ENCODE measurements around the gene SAP130.
"Not testable (repeated sequence)": the region's sequence is repeated elsewhere in the genome, so short reads cannot be mapped to it uniquely, and the experiment has no call there.

SAP130 gene

DNA sequence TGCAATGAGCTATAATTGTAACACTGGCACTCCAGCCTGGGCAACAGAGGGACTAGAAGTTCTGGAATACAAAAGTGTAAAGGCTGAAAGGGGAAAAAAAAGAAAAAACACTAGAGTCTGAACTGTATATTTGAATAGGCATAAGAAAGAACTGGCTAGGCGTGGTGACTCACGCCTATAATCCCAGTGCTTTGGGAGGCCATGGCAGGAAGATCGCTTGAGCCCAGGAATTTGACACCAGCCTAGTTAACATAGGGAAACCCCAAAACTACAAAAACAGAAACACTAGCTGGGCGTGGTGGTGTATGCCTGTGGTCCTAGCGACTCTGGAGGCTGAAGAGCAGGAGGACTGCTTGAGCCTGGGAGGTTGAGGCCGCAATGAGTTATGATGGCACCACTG lies 70.6 kb downstream of the SAP130 start:
- DNase-seq (ENCODE audit: low read depth), result no peak
- H3K4me3 ChIP-seq (ENCODE audit: low read depth, low read length), result no peak overlapping the region

DNA sequence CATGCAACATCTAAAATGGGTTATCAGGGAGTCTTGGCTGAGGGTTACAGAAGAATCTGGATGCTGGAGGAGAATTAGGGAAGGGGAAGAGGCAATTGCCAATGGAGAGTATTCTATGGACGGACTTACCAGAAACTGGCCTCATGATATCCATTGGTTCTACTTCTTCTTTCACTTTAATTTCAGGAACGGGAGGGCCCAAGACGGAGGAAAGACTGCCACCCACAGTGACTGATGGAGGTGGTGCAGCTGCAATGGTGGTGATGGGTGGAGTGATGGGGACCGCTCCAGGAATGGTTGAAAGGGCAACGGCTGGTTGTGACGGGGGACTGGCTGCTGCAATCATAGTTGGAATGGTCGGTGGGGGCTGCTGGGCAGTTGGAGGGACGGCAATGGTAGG lies 73.0 kb downstream of the SAP130 start:
- DNase-seq (ENCODE audit: low read depth), result no peak
- no peak overlapping the region for H3K4me3 ChIP-seq (ENCODE audit: low read depth, low read length)

DNA sequence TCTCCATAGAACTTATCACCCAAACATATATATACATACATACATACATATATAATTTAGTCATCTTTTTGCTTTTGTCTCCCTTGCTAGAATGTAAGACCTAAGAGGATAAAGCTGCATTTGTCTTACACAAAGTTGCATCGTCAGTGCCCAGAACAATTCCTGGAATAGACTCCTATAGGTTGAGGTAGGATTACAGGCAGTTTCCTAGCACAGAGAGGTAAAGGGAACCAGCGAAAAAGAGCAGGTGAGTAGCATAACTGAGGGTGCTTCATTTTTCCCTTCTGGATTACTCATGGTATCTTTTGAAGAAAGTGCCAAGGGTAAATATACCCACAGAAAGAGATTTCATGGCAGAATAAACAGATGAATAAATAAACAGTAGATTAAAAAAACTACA lies 74.0 kb downstream of the SAP130 start:
- DNase-seq (ENCODE audit: low read depth), result no peak
- no peak overlapping the region for H3K4me3 ChIP-seq (ENCODE audit: low read depth, low read length)

DNA sequence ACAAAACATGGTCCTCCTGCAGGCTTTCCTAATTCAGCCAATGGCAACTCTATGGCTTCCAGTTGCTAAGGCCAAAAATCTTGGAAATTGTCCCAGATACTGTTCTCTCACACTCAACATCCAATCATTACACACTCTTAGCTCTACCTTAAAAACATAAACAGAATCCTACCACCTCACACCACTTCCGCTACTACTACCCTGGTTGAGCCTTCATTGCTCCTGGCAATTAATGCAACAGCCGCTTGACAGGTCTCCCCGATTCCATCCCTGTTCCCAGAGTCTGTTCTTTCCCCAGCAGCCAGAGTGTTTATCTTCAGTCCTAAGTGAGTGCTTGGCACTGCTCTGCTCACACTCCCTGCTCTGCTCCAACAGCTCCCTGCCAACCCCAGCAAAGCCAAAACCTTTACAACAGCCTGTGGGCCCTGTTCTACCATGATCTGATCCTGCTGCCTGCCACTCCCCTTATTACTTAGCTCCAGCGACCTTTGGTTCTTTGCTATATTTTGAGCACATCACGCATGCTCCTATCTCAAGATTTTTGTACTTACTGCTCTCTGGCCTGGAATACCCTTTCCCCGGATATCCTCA lies 74.6 kb downstream of the SAP130 start:
- H3K4me3 ChIP-seq (ENCODE audit: low read depth, low read length), result no peak overlapping the region
- DNase-seq (ENCODE audit: low read depth), result no peak

DNA sequence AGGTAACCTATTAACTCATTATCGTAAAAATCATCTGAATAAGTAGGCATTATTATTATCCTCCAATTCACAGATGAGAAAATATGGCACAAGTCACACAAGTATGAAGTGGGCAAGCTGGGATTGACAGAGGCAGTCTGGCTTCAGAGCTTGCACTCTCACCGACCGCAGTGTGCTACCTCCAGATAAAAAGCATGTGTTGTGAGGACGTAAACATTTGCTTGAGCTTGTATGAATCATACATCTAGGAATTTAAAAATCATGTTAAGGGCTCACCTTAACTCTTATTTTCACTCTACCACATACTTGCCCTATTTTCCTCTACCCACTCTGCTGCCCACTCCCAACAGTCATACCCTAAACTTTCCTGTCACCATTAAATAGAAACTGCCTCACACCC lies 76.8 kb downstream of the SAP130 start:
- no peak overlapping the region for H3K4me3 ChIP-seq (ENCODE audit: low read depth, low read length)
- DNase-seq (ENCODE audit: low read depth), result no peak

DNA sequence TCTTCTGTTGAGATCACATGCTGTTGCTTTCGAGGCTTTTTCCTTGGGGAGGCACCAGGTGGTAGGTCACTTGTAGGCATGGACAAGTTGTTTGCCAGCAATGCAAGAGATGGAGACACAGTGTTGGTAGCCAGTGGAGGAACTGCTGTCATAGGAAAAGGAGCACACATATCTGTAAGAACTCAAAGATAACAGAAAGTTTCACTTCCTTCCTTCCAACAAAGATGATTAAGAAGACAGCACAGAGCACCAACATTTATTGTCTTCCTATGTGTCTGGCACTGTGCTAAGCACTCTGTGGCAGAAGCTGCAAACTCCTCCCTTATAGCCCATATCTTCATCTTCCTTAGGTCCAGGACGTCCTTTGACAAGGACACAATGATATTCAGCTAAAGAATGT lies 77.6 kb downstream of the SAP130 start:
- DNase-seq (ENCODE audit: low read depth), result no peak
- no peak overlapping the region for H3K4me3 ChIP-seq (ENCODE audit: low read depth, low read length)

DNA sequence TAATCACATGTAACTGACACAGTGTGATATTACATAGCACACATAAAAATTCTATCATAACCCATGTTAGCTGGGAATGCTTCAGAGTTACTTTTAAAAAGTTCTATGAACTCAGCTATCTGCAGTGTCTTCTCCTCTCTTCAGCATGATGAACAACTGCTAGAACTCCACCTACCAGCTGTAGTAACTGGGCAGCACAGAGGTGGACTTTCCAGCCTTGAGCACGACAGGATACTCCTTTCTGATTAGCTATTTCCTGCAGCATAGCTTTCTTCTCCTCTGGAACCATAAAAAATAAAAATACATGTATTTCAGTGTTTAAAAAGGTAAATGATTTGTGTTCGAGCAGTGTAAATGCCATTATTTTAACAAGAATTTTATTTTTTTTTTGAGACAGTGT lies 82.6 kb downstream of the SAP130 start:
- H3K4me3 ChIP-seq (ENCODE audit: low read depth, low read length), result no peak overlapping the region
- DNase-seq (ENCODE audit: low read depth), result no peak

DNA sequence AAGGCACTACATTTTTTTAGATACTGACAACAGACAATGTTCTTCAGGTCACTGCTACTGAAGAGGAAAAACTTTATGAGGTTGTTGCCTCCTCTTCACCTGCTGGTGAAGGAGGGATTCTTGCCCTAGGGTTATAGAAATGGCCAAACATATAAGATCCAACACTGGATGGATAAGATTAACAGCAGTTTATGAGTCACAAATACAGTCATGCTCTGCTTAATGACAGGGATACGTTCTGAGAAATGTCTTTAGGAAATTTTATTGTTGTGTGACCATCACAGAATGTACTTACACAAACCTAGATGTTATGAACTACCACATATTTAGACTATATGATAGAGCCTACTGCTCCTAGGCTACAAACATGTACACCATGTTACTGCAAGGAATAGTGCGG lies 84.7 kb downstream of the SAP130 start:
- H3K4me3 ChIP-seq (ENCODE audit: low read depth, low read length), result no peak overlapping the region
- DNase-seq (ENCODE audit: low read depth), result no peak

DNA sequence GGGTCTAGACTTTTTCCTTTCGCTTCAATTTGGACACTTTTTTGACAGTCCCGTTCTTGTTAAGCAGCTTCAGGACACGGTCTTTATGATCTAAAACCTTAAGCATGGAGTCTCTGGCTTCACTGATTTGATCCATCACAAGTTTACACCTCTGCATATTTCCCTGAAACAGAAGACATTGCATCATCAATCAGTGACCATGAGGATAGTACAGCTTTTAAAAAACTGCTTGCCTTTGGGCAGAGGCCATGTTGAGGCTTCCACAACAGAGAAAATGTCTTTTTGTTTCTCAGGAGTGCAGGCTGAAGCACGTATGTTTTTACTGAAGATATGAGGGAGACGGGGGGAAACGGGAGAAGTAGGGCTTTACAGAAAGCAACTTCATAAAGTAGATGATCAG lies 85.9 kb downstream of the SAP130 start:
- H3K4me3 ChIP-seq (ENCODE audit: low read depth, low read length), result no peak overlapping the region
- DNase-seq (ENCODE audit: low read depth), result no peak

DNA sequence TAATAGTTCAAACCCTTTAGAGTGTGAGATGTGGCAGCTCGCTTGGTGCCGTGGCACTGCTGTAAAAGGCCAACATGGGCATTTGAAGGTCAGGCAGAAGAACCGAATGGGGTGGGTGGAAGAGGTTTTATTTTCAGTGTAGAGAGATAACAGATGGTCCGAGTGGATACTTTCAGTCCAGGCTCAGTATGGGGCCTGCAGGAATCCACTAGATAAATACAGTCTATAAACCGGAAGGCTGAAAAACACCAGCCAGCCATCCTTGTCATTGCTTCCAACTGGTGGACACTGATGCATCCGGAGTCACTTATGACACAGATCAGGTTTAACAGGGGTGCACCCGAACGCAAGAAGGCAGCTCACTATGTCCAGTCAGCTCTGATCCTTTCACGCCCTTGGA lies 86.4 kb downstream of the SAP130 start:
- DNase-seq (ENCODE audit: low read depth), result no peak
- H3K4me3 ChIP-seq (ENCODE audit: low read depth, low read length), result no peak overlapping the region

DNA sequence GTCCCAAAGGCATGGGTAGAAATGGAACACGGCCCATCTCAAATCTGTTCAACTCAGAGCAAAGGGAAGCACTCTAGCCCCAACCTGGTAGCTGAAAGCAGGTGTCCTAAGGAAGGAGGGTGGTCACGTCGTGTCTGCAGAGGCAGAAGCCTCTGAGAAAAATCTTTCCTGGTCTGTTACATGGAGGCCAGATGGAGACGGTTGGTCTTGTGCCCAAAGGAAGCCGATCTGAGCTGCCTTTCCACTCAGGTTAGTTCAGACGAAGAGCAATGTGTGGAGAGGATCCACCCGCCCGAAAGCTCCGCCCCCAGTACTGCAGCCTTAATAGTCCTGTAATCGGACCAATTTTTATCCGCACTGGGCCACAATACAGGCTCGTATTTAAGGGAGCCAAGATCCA lies 87.2 kb downstream of the SAP130 start:
- no peak overlapping the region for H3K4me3 ChIP-seq (ENCODE audit: low read depth, low read length)
- no peak for DNase-seq (ENCODE audit: low read depth)

DNA sequence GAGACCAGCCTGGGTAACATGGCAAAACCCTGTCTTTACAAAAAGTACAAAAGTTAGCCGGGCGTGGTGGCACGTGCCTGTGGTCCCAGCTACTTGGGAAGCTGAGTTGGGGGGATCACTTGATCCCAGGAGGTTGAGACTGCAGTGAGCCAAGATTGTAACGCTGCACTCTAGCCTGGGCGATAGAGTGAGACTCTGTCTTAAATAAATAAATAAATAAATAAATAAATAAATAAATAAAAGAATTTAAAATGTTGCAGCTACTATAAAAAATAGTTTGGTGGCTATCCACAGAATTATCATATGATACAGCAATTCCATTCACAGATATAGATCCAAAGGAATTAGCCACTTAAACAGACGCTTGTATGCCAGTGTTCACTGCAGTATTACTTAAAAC lies 92.5 kb downstream of the SAP130 start:
- DNase-seq (ENCODE audit: low read depth), result no peak
- H3K4me3 ChIP-seq (ENCODE audit: low read depth, low read length), result no peak overlapping the region

DNA sequence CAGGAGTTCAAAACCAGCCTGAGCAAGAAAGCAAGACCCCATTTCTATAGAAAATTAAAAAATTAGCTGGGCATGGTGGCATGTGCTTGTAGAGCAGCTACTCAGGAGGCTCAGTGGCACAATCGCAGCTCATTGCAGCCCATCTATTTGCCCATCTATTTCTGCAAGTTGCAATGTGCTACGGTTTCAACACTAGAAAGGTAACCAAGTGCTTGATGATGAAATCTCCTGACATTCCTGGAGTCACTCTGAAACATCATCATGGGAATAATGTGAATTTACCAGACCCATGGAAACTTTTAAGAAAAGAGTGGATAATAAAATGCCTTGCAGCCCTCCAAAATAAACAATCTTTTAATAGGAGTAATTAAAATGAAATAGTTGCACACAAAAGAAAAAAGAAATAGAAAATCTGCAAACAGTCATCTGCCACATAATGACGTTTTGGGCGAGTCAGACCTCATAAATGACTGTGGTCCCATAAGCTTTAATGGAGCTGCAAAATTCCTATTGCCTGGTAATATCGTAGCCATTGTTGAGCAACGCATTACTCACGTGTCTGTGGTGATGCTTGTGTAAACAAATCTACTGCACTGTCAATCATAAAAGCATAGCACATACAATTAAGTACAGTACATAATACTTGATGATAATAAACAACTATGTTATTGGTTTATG lies 95.5 kb downstream of the SAP130 start:
- H3K4me3 ChIP-seq (ENCODE audit: low read depth, low read length), result no peak overlapping the region
- DNase-seq (ENCODE audit: low read depth), result peak; percentile 53

DNA sequence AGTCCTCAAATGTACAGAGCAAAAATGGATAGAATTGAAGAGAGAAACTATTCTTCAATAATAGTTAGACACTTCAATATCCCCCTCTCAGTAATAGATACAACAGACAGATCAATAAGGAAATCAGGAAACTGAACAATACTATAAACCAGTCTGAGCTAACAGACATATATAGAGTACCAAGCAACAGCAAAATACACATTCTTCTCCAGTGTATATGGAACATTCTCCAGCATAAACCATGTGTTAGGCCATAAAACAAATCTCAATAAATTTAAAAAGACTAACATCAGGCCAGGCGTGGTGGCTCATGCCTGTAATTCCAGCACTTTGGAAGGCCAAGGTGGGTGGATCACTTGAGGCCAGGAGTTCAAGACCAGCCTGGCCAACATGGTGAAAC lies 98.4 kb downstream of the SAP130 start:
- no peak overlapping the region for H3K4me3 ChIP-seq (ENCODE audit: low read depth, low read length)
- DNase-seq (ENCODE audit: low read depth), result no peak

DNA sequence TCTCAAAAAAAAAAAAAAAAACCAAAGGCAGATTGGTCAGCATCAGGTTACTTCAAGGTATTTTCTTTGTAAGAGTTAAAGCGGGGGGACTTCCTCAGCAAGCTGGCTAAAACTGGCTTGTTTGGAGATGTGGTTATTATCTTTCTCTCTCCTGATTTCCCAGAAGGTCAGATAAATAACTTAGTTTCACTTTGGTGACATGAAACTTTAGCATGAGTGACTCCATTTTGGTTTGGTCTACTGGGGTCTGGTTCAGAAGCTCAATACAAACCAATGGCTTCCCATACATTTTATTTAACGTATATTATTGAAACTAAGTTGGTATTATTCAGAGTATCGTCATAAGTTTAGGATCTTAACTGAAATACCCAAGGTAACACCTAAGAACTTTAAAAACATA lies 100.5 kb downstream of the SAP130 start:
- no peak for DNase-seq (ENCODE audit: low read depth)

DNA sequence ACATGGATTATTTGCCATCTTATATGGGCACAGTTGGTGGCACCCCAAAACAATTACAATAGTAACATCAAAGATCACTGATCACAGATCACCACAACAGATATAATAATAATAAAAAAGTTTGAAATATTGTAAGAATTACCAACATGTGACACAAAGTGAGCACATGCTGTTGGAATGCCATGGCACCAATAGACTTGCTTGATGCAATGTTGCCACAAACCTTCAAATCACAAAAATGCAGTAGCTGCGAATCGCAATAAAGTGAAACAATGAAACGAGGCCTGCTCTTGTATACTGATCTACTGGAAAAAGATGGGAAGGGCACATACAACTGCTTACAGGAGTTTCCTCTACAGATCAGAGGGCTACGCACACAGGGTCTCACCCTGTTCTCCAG lies 109.9 kb downstream of the SAP130 start:
- H3K4me3 ChIP-seq (ENCODE audit: low read depth, low read length), result no peak overlapping the region
- no peak for DNase-seq (ENCODE audit: low read depth)

More for the DNA sequence above, 100.5 kb downstream of the SAP130 start:
- no peak overlapping the region for H3K4me3 ChIP-seq (ENCODE audit: low read depth, low read length)

DNA sequence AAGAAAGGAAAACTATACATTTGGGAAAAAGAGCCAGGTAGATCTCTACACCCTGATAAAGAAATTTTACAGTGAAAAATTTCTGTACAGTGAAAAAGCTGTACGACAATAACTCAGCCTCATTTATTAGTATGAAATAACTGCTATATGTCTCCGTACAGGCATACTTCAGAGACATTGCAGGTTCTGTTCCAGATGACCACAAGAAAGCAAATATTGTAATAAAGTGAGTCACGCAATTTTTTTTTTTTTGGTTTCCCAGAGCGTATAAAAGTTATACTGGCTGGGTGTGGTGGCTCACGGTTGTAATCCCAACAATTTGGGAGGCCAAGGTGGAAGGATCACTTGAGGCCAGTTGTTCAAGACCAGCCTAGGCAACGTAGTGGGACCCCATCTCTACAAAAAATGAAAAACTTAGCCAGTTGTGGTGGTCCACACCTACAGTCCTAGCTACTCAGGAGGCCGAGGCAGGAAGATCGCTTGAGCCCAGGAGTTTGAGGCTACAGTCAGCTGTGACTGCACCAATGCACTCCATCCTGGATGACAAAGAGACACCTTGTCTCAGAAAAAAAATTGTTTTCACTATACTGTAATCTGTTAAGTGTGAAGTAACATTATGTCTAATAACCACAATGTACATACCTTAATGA lies 113.9 kb downstream of the SAP130 start:
- no peak overlapping the region for H3K4me3 ChIP-seq (ENCODE audit: low read depth, low read length)
- DNase-seq (ENCODE audit: low read depth), result no peak

DNA sequence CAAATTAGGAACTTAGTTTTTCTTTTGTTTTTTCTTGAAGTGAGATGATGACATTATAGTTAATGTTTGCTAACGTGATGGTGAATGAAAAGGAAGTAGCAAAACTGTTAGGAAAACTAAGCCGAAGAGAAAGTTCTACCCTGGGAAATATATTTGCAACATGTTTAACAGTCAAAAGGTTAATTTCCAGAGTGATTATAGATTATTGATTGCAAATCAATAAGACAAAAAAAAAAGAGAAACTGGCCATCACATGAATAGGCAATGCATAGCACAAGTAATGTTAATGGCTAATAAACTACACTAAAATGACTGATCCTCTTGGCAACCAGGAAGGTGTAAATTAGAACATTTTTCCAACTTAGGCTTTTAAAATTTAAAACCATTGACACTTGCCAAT lies 116.1 kb downstream of the SAP130 start:
- DNase-seq (ENCODE audit: low read depth), result no peak
- H3K4me3 ChIP-seq (ENCODE audit: low read depth, low read length), result no peak overlapping the region

DNA sequence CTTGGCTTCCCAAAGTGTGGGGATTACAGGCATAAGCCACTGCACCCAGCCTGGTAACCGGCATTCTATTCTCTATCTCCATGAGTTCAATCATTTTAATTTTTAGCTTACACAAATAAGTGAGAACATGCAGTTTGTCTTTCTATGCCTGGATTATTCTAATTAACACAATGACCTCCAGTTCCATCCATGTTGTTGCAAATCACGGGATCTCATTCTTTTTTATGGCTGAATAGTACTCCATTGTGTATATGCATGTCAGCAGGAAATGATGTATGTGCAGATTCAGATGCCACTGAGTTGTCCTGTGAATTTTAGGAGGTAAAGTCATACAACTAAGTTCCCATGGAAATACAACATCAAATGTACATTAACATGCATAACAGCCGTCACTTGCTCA lies 117.4 kb downstream of the SAP130 start:
- DNase-seq (ENCODE audit: low read depth), result no peak
- no peak overlapping the region for H3K4me3 ChIP-seq (ENCODE audit: low read depth, low read length)

DNA sequence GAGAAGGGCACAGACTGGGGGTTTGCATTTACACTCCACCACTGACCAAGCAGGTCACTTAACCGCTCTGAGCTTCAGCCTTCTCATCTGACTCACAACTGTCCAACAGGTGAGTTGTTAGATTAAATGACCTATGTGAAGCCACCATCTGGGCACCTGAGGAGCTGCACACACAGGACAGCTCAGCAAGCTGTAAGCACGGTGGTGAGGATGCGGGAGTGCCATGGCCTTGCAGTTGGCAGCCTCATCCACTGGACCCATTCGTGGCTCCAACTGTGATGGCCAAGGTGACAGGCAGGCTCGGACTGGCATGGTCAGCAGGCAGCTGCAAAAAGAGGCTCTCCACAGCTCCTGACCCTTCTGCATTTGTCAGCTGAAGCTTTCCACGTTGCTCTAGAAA lies 118.8 kb downstream of the SAP130 start:
- no peak overlapping the region for H3K4me3 ChIP-seq (ENCODE audit: low read depth, low read length)
- no peak for DNase-seq (ENCODE audit: low read depth)

DNA sequence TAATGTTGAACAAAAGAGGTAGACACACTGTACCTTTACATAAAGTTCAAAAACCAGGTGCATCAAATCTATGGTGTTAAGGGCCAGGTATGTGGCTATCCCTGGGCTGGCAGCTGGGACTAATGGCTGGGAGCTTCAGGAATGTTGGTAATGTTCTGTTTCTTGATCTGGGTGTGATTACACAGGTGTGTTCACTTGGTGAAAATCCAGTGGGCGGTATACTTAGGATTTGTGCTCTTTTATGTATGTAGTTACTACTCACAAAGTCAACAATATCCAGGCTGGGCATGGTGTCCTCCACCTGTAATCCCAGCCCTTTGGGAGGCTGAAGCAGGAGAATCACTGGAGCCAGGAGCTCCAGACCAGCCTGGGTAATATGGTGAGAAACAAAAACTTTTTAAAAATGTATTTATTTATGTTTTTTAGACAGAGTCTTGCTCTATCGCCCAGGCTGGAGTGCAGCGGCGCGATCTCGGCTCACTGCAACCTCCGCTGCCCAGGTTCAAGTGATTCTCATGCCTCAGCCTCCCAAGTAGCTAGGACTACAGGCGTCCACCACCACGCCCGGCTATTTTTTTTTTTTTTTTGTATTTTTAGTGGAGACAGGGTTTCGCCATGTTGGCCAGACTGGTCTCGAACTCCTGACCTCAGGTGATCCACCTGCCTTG lies 120.0 kb downstream of the SAP130 start:
- H3K4me3 ChIP-seq (ENCODE audit: low read depth, low read length), result not testable (repeated sequence)

More for the DNA sequence above, 120.0 kb downstream of the SAP130 start:
- DNase-seq (ENCODE audit: low read depth), result not testable (repeated sequence)

All from skeletal muscle cell (primary cell).